Left lung (tissue), 10 donors: ENCODE measurements around the gene ZNF282. TPM values are rescaled to one million over a fixed set of nuclear protein-coding genes. Genes with fewer than 3 reads are reported as not detected.
"Not testable (repeated sequence)": the region's sequence is repeated elsewhere in the genome, so short reads cannot be mapped to it uniquely, and the experiment has no call there.

Experiments
- ATAC-seq: fragments of 200-7000 bp; cut with Tn5 transposase; one replicate; pipeline ENCODE4 v1.9.1; 2020; ENCODE audit warnings: moderate library complexity
- DNase-seq, 4 donors: peaks; one replicate each; pipeline ENCODE4 v3.0.0-alpha.2; 2013 to 2020
- H3K27ac ChIP-seq, 2 donors: fragments of 200-600 bp; sonication (generic) in 1 of 2; one replicate each; pipeline versions ENCODE4 v1.5.0 to v1.8.0; 2020 to 2021
- H3K27me3 ChIP-seq, 2 donors: fragments of 200-600 bp; sonication (generic) in 1 of 2; one replicate each; pipeline versions ENCODE4 v1.5.0 to v1.8.0; 2020 to 2021
- H3K36me3 ChIP-seq, 2 donors: fragments of 200-600 bp; sonication (generic) in 1 of 2; one replicate each; pipeline versions ENCODE4 v1.5.0 to v1.8.0; 2020 to 2021
- H3K4me1 ChIP-seq, 2 donors: fragments of 200-600 bp; one replicate each; pipeline ENCODE4 v1.8.0; 2021
- H3K4me3 ChIP-seq, 2 donors: fragments of 200-600 bp; sonication (generic) in 1 of 2; one replicate each; pipeline versions ENCODE4 v1.5.0 to v1.8.0; 2020 to 2021; ENCODE audit warnings: mild to moderate bottlenecking in 1 of 2
- H3K9me3 ChIP-seq, 2 donors: fragments of 200-600 bp; sonication (generic) in 1 of 2; one replicate each; pipeline versions ENCODE4 v1.5.0 to v1.8.0; 2020 to 2021
- CTCF ChIP-seq, 2 donors: fragments of 200-600 bp; sonication (generic) in 1 of 2; IDR thresholded peaks; one replicate each; pipeline versions ENCODE4 v1.5.0 to v1.8.0; 2021; ENCODE audit warnings: antibody characterized with exemption in 2 of 2
- intact Hi-C, 2 donors: fragments of 100-400 bp; cut with DNase I; formaldehyde crosslinking; loops; one replicate each; pipeline versions ENCODE4 v1.11.2 to v1.14.2; 2022
- polyA plus RNA-seq, 6 donors: library from polyadenylated mRNA; unstranded; fragments of 120-200 nt; gene quantifications; one replicate each; pipeline ENCODE4 v1.2.1, GENCODE V29; 2013; ENCODE audit not compliant: insufficient read length in 6 of 6
- total RNA-seq, 2 donors: library from RNA; stranded (reverse); fragmentation: NEBNext Ultra II Directional; extraction: Animal tissue kit (Norgen Biotek cat#: 25700); gene quantifications; one replicate each; pipeline ENCODE4 v1.2.1, GENCODE V29; 2021
- donor health status: DM: no; HTN: yes; CAD: no.
- donor health status: DM: no; HTN: no; CAD: no.

ZNF282 gene
- total and polyA plus RNA-seq, 8 donors: 20.1 to 26.0 (median 24.0) TPM

- Histone ChIP-seq H3K4me1 (no peaks in the 10 kb centered on the region), H3K27ac (no peak overlapping the region), H3K36me3 (peaks cover 0 to 24% of the 10 kb centered on the region in 2 donors), H3K4me3 (no peak overlapping the region), H3K9me3 (no peaks in the 10 kb centered on the region), H3K27me3 (no peaks in the 10 kb centered on the region)
- ATAC-seq: no peak
- TF ChIP-seq CTCF (IDR thresholded peaks at IDR 0.05): no peak
- DNase-seq: no peak
- intact Hi-C loops: no loop called here
Observed at GRCh38 chr7:149228831-149229471, 33.6 kb downstream of the ZNF282 start.

GRCh38 chr7:149229526-149229925, 34.2 kb downstream of the ZNF282 start:
- Histone ChIP-seq H3K27ac (no peak overlapping the region), H3K27me3 (no peaks in the 10 kb centered on the region), H3K36me3 (peaks cover 0 to 18% of the 10 kb centered on the region in 2 donors), H3K9me3 (no peaks in the 10 kb centered on the region), H3K4me1 (no peaks in the 10 kb centered on the region), H3K4me3 (no peak overlapping the region)
- ATAC-seq (no peak), DNase-seq (no peak)
- no peak for TF ChIP-seq CTCF (IDR thresholded peaks at IDR 0.05)
- intact Hi-C loops: no loop called here

DNA sequence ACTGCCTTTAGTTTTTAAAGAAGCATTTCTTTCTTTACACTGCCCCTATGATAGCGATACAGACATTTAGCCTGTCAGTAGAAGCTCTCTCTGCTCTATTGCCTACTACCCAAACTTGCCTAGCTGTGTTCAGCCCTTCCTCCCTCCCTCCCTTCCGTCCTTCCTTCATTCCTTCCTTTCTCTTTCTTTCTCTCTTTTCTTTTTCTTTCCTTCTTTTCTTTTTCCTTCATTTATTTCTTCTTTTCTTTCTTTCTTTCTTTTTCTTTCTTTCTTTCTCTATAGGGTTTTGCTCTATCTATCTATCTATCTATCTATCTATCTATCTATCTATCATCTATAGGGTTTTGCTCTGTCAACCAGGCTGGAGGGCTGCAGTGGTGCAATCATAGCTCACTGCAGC, 37.0 kb downstream of the ZNF282 start:
- intact Hi-C loops: no loop called here
- TF ChIP-seq CTCF (IDR thresholded peaks at IDR 0.05): no peak
- no peaks in the 10 kb centered on the region for H3K36me3 ChIP-seq

GRCh38 chr7:149233655-149234204, 38.4 kb downstream of the ZNF282 start:
- H3K9me3 ChIP-seq, H3K27ac ChIP-seq, H3K27me3 ChIP-seq, H3K4me1 ChIP-seq, DNase-seq, H3K36me3 ChIP-seq, intact Hi-C loops, H3K4me3 ChIP-seq: not testable (repeated sequence)
- ATAC-seq: peak; percentile 24

More for the DNA sequence above, 37.0 kb downstream of the ZNF282 start:
- Histone ChIP-seq H3K27me3 (peaks cover 0 to 9% of the 10 kb centered on the region in 2 donors), H3K4me3 (no peak overlapping the region), H3K9me3 (no peaks in the 10 kb centered on the region), H3K4me1 (no peaks in the 10 kb centered on the region), H3K27ac (no peak overlapping the region)
- DNase-seq (no peak), ATAC-seq (no peak)

DNA sequence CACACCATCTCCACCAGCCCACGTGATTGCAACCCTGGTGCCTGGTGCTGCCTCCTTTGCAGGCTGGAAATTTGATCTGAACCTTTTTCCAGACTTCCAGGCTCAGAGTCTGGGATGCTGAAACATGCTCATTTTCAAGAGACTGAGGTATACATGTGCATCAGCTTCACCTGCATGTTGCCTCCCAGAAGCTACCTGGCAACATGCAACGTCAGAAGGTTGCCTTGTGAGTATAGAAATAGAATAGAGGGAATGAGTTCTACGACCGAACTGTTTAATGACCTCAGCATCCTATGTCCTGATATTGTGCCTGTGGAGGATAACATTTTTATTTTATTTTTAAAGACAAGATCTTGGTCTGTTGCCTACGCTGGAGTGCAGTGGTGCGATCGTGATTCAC, 42.2 kb downstream of the ZNF282 start:
- H3K27ac ChIP-seq: no peak overlapping the region
- H3K36me3 ChIP-seq: no peaks in the 10 kb centered on the region
- no peak for ATAC-seq
- H3K4me1 ChIP-seq: peaks cover 9 to 21% of the 10 kb centered on the region in 2 donors
- no peaks in the 10 kb centered on the region for H3K9me3 ChIP-seq
- no peak overlapping the region for H3K4me3 ChIP-seq
- H3K27me3 ChIP-seq: peaks cover 0 to 9% of the 10 kb centered on the region in 2 donors
- intact Hi-C loops: no loop called here
- DNase-seq: no peak
- no peak for TF ChIP-seq CTCF (IDR thresholded peaks at IDR 0.05)
